GM21526 (cell line): ENCODE results near the gene TATDN2.
"Not testable (repeated sequence)": the region's sequence is repeated elsewhere in the genome, so short reads cannot be mapped to it uniquely, and the experiment has no call there.

Experiments
- ATAC-seq: cut with Tn5 transposase; IDR thresholded peaks from one replicate; pipeline ENCODE4 v1.9.1; 2021; ENCODE audit warnings: moderate library complexity; ENCODE audit not compliant: unreplicated experiment, low FRiP score

TATDN2 gene

GRCh38 chr3:10266936-10267335, 18.7 kb downstream of the TATDN2 start:
- not testable (repeated sequence) for ATAC-seq

GRCh38 chr3:10268116-10268515, 19.9 kb downstream of the TATDN2 start:
- ATAC-seq: no peak

GRCh38 chr3:10268930-10269329, 20.7 kb downstream of the TATDN2 start:
- ATAC-seq: no peak

GRCh38 chr3:10269443-10269842, 21.2 kb downstream of the TATDN2 start:
- ATAC-seq: no peak

GRCh38 chr3:10272476-10272875, 24.2 kb downstream of the TATDN2 start:
- ATAC-seq: not testable (repeated sequence)

GRCh38 chr3:10272977-10273376, 24.7 kb downstream of the TATDN2 start:
- no peak for ATAC-seq

- ATAC-seq: no peak
These were observed 25.5 kb downstream of the TATDN2 start for GRCh38 chr3:10273702-10274305.

- ATAC-seq: no peak
These were observed 26.3 kb downstream of the TATDN2 start for GRCh38 chr3:10274601-10275000.

- ATAC-seq: no peak
These were observed 28.9 kb downstream of the TATDN2 start for GRCh38 chr3:10277115-10277625.

GRCh38 chr3:10278501-10278900, 30.2 kb downstream of the TATDN2 start:
- no peak for ATAC-seq

- ATAC-seq: no peak
These were observed 31.3 kb downstream of the TATDN2 start for GRCh38 chr3:10279384-10280176.

GRCh38 chr3:10280177-10280529, 31.9 kb downstream of the TATDN2 start:
- ATAC-seq: no peak

- no peak for ATAC-seq
These were observed 32.3 kb downstream of the TATDN2 start for GRCh38 chr3:10280571-10280970.

GRCh38 chr3:10281951-10282350, 33.7 kb downstream of the TATDN2 start:
- no peak for ATAC-seq

- ATAC-seq: no peak
These were observed 35.4 kb downstream of the TATDN2 start for GRCh38 chr3:10283638-10284037.

GRCh38 chr3:10284496-10284895, 36.2 kb downstream of the TATDN2 start:
- ATAC-seq: no peak

- no peak for ATAC-seq
These were observed 37.2 kb downstream of the TATDN2 start for GRCh38 chr3:10285272-10286132.

GRCh38 chr3:10286133-10286524, 37.9 kb downstream of the TATDN2 start:
- no peak for ATAC-seq

- no peak for ATAC-seq
These were observed 38.5 kb downstream of the TATDN2 start for GRCh38 chr3:10286596-10287295.

GRCh38 chr3:10287936-10288574, 39.8 kb downstream of the TATDN2 start:
- no peak for ATAC-seq
